ENCODE measurements around the gene ERI3.

ERI3 gene

DNA sequence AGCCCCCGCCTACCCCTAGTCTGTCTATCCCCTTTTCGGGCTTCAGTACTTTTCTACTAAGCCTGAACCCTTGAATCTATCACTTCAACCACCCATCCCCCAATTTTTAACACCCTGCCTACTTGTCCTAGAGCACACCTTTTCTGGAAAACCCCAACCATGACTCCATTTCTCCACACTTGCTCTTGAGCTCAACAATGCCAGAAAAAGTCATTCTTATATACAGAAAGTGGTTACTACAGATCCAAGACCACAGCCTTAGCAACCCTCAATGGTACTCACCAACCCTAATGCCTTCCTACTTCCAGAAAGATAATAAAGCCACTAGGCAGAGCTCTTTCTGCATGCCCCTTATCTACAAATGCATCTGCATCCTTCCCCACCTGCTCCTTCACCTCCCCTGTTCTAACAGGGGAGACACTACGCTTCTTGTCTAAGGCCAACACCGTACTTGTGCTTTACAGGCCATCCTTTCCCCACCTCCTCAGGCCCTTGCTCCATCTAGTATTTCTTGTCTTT, 100.6 kb downstream of the ERI3 start:
- Histone ChIP-seq H3K4me1 (ENCODE audit: control insufficient read depth, insufficient read depth, low read length, poor library complexity, severe bottlenecking) (no peaks in the 10 kb centered on the region), H3K4me3 (ENCODE audit: insufficient read depth, low read depth, low read length, poor library complexity, severe bottlenecking) (no peak overlapping the region), H3K27me3 (replicated peaks; ENCODE audit: control insufficient read depth, insufficient read depth, low read length, poor library complexity, severe bottlenecking) (no peaks in the 10 kb centered on the region), H3K27ac (ENCODE audit: insufficient read depth, low read length, poor library complexity, severe bottlenecking) (no peak overlapping the region), H3K36me3 (ENCODE audit: control insufficient read depth, insufficient read depth, low read length) (peaks cover 3% of the 10 kb centered on the region), H3K9me3 (ENCODE audit: control insufficient read depth, low read length) (no peaks in the 10 kb centered on the region)
- no peak for DNase-seq

DNA sequence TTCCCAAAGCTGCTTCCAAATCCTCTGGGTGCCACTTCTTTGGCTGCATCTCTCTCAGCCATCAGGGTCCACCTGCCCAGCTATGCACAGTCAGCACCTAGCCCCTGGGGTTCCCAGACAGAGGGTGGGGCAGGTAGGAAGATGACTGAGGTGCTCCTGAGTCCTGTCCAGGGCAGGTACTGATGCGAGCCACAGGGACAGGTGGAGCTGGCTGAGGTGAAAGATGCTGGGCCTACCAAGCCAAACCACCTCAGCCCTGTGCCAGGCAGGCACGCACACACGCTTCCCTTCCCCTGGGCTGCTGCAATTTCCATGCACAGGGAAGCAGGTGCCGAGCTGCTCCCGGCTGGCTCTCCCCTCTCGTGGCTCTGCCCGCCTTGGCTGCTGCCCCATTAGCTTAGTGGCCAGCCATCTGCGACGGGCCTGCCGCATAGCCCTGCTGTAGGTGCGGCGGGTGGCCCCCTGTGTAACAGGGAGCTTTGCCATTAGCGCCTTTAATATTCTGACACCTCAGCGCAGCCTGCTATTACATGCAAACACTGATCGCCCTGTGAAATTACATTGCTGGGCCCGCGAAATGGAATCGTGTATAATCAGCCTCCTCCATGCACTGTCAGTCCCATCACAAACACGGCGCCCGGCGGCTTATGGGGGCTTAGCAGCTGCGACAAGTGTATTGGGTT, 102.9 kb downstream of the ERI3 start:
- peaks cover 3% of the 10 kb centered on the region for H3K36me3 ChIP-seq (ENCODE audit: control insufficient read depth, insufficient read depth, low read length)
- H3K4me3 ChIP-seq (ENCODE audit: insufficient read depth, low read depth, low read length, poor library complexity, severe bottlenecking) = no peak overlapping the region
- no peaks in the 10 kb centered on the region for H3K27me3 ChIP-seq (replicated peaks; ENCODE audit: control insufficient read depth, insufficient read depth, low read length, poor library complexity, severe bottlenecking)
- H3K27ac ChIP-seq (ENCODE audit: insufficient read depth, low read length, poor library complexity, severe bottlenecking) = no peak overlapping the region
- no peaks in the 10 kb centered on the region for H3K4me1 ChIP-seq (ENCODE audit: control insufficient read depth, insufficient read depth, low read length, poor library complexity, severe bottlenecking)
- no peak for DNase-seq
- H3K9me3 ChIP-seq (ENCODE audit: control insufficient read depth, low read length) = no peaks in the 10 kb centered on the region

DNA sequence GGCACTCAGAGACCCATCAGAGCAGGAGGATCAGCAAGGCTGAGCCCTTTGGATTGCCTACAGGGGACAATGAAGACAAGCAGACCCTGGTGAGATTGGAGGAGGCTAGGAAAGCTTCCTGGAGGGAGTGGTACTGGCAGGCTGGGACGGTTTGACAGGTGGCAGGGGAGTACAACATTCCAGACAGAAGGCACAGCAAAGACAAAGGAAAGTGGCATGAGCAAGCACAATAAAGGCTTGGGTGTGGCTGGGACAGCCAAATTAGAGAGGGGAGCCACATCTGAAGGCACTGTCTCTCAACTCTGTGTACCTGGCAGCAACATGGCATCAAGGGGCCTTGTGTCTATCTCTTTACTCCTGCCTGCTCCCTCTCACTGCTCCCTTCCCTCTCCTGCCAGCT, 103.6 kb downstream of the ERI3 start:
- Histone ChIP-seq H3K27ac (ENCODE audit: insufficient read depth, low read length, poor library complexity, severe bottlenecking) (no peak overlapping the region), H3K9me3 (ENCODE audit: control insufficient read depth, low read length) (no peaks in the 10 kb centered on the region), H3K27me3 (replicated peaks; ENCODE audit: control insufficient read depth, insufficient read depth, low read length, poor library complexity, severe bottlenecking) (no peaks in the 10 kb centered on the region), H3K4me3 (ENCODE audit: insufficient read depth, low read depth, low read length, poor library complexity, severe bottlenecking) (no peak overlapping the region), H3K36me3 (ENCODE audit: control insufficient read depth, insufficient read depth, low read length) (peaks cover 3% of the 10 kb centered on the region), H3K4me1 (ENCODE audit: control insufficient read depth, insufficient read depth, low read length, poor library complexity, severe bottlenecking) (no peaks in the 10 kb centered on the region)
- no peak for DNase-seq

DNA sequence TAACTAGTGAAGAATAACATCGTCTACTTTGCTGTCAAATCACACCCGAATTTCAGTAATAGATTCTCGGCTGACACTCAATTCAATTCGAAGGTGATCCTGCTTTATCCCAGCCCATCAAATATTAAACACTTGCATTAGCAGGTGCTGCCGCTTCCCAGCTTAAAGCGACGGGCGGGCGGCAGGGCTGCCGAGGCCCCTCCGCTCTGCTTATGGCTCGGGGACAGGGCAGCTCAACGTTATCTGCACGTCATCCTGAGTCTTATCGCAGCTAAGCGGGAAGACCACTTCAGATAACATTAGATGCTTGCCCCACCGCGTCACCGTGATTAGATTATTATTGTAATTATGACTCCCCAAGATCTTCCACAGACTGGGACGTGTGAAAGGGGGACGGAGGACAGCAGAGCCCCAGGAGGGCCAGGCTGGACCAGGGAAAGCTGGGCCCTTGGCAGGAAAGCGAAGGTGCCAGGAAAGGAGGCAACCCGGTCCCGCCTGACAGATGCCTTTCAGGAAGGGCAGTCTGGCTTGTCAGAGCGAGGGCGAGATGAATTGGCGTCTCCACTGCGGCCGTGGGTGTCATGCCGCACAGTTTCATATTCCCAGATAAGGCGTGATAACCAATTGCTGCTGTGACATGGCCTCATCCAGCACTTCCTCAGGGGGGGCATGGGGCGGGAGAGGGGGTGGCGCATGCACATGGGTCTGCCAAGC, 104.8 kb downstream of the ERI3 start:
- Histone ChIP-seq H3K36me3 (ENCODE audit: control insufficient read depth, insufficient read depth, low read length) (peaks cover 3% of the 10 kb centered on the region), H3K4me3 (ENCODE audit: insufficient read depth, low read depth, low read length, poor library complexity, severe bottlenecking) (no peak overlapping the region), H3K27ac (ENCODE audit: insufficient read depth, low read length, poor library complexity, severe bottlenecking) (no peak overlapping the region), H3K4me1 (ENCODE audit: control insufficient read depth, insufficient read depth, low read length, poor library complexity, severe bottlenecking) (no peaks in the 10 kb centered on the region), H3K9me3 (ENCODE audit: control insufficient read depth, low read length) (no peaks in the 10 kb centered on the region), H3K27me3 (replicated peaks; ENCODE audit: control insufficient read depth, insufficient read depth, low read length, poor library complexity, severe bottlenecking) (no peaks in the 10 kb centered on the region)
- DNase-seq = no peak

DNA sequence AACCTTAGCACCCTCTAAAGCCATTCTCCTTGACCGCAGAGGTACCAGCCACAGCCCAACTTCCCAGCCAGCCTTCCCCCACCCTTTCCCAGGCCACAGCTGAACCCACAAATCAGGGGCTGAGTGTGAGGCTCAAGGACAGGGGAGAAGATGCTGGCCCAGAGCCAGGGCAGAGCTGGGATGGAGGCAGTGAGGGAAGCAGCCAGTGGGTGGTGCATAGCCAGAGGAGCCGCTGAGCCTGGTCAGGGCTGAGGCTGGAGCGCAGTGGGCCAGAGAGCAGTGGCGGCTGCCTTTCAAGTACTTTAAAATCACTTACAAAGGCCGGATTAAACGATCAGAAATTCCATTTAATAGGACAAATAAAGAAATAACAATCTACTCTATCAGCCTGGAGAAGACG, 105.5 kb downstream of the ERI3 start:
- no peaks in the 10 kb centered on the region for H3K27me3 ChIP-seq (replicated peaks; ENCODE audit: control insufficient read depth, insufficient read depth, low read length, poor library complexity, severe bottlenecking)
- H3K9me3 ChIP-seq (ENCODE audit: control insufficient read depth, low read length) = no peaks in the 10 kb centered on the region
- H3K4me1 ChIP-seq (ENCODE audit: control insufficient read depth, insufficient read depth, low read length, poor library complexity, severe bottlenecking) = no peaks in the 10 kb centered on the region
- no peak overlapping the region for H3K4me3 ChIP-seq (ENCODE audit: insufficient read depth, low read depth, low read length, poor library complexity, severe bottlenecking)
- peaks cover 3% of the 10 kb centered on the region for H3K36me3 ChIP-seq (ENCODE audit: control insufficient read depth, insufficient read depth, low read length)
- DNase-seq = no peak
- no peak overlapping the region for H3K27ac ChIP-seq (ENCODE audit: insufficient read depth, low read length, poor library complexity, severe bottlenecking)

DNA sequence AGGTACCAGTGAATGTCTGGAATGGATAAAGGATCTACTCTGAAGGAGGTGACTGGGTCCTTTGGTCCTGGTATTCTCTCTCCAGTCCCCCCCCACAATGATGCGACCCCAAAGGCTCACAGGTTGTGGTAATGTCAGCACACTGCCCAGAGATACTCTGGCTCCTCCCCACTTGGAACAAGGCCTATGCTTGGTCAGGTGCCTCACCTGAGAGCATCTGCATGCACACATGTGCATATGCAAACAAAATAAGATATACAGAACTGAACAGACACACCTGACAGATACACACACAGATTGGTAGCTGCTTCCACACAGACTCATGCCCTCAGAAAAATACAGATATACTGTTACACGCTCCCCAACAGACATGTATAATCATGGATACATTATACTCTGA, 108.3 kb downstream of the ERI3 start:
- H3K9me3 ChIP-seq (ENCODE audit: control insufficient read depth, low read length) = no peaks in the 10 kb centered on the region
- H3K27ac ChIP-seq (ENCODE audit: insufficient read depth, low read length, poor library complexity, severe bottlenecking) = no peak overlapping the region
- no peak overlapping the region for H3K4me3 ChIP-seq (ENCODE audit: insufficient read depth, low read depth, low read length, poor library complexity, severe bottlenecking)
- no peaks in the 10 kb centered on the region for H3K4me1 ChIP-seq (ENCODE audit: control insufficient read depth, insufficient read depth, low read length, poor library complexity, severe bottlenecking)
- peaks cover 5% of the 10 kb centered on the region for H3K36me3 ChIP-seq (ENCODE audit: control insufficient read depth, insufficient read depth, low read length)
- DNase-seq = no peak
- no peaks in the 10 kb centered on the region for H3K27me3 ChIP-seq (replicated peaks; ENCODE audit: control insufficient read depth, insufficient read depth, low read length, poor library complexity, severe bottlenecking)

DNA sequence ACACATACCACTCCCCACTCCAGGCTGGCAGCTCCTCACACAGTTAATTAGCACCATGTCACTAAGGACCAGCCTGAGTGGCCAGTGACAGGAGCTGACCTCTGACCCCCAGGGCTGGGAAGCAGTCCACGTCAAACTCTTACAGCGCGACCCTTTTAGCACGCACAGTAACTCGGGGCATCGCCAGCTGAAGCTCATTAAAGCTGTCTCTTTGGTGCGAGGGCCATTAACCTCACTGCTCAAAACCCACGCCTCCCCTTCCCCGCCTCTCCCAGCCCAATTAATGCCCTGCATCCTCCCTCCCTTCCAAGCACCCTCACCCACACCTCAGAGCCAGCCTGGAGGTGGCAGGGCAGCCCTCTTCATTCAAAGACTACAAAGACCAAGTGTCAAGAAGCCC, 110.1 kb downstream of the ERI3 start:
- H3K4me3 ChIP-seq (ENCODE audit: insufficient read depth, low read depth, low read length, poor library complexity, severe bottlenecking) = no peak overlapping the region
- no peak for DNase-seq
- no peak overlapping the region for H3K27ac ChIP-seq (ENCODE audit: insufficient read depth, low read length, poor library complexity, severe bottlenecking)
- no peaks in the 10 kb centered on the region for H3K4me1 ChIP-seq (ENCODE audit: control insufficient read depth, insufficient read depth, low read length, poor library complexity, severe bottlenecking)
- H3K27me3 ChIP-seq (replicated peaks; ENCODE audit: control insufficient read depth, insufficient read depth, low read length, poor library complexity, severe bottlenecking) = no peaks in the 10 kb centered on the region
- H3K9me3 ChIP-seq (ENCODE audit: control insufficient read depth, low read length) = no peaks in the 10 kb centered on the region
- H3K36me3 ChIP-seq (ENCODE audit: control insufficient read depth, insufficient read depth, low read length) = peaks cover 5% of the 10 kb centered on the region

DNA sequence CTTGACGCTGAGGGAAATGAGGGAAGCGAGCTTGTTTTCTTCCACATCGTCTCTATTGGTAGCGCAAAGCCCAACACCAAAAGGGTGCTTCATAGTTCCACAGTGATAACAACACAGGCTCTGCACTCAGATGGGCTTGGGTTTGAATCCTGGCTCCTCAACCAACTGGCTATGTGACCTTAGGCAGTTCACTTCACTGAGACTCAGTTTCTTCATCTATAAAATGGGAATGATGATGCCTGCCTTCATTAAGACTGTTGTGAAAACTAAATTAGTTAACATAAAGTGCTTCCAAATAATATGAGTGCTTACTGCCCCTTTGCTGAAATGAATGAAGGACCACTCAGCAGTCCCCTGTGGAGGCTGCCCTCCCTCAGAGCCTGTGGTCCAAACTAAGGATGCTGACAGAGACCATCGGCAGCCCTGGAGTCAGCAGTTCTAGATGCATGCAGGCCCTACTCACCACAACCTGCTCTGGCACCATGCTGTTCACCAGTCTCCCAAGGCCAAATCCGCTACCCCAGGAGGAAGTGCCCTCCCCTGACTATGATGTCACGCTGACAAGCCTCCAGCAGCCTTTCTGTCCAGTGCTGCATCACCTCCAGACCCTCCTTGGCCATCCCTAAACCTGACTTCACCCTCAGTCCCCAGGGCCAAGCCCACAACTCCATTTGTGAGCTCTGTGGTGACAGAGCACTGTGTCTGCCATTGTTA, 111.1 kb downstream of the ERI3 start:
- no peaks in the 10 kb centered on the region for H3K4me1 ChIP-seq (ENCODE audit: control insufficient read depth, insufficient read depth, low read length, poor library complexity, severe bottlenecking)
- no peak for DNase-seq
- no peak overlapping the region for H3K4me3 ChIP-seq (ENCODE audit: insufficient read depth, low read depth, low read length, poor library complexity, severe bottlenecking)
- no peaks in the 10 kb centered on the region for H3K9me3 ChIP-seq (ENCODE audit: control insufficient read depth, low read length)
- peaks cover 5% of the 10 kb centered on the region for H3K36me3 ChIP-seq (ENCODE audit: control insufficient read depth, insufficient read depth, low read length)
- H3K27ac ChIP-seq (ENCODE audit: insufficient read depth, low read length, poor library complexity, severe bottlenecking) = no peak overlapping the region
- no peaks in the 10 kb centered on the region for H3K27me3 ChIP-seq (replicated peaks; ENCODE audit: control insufficient read depth, insufficient read depth, low read length, poor library complexity, severe bottlenecking)

DNA sequence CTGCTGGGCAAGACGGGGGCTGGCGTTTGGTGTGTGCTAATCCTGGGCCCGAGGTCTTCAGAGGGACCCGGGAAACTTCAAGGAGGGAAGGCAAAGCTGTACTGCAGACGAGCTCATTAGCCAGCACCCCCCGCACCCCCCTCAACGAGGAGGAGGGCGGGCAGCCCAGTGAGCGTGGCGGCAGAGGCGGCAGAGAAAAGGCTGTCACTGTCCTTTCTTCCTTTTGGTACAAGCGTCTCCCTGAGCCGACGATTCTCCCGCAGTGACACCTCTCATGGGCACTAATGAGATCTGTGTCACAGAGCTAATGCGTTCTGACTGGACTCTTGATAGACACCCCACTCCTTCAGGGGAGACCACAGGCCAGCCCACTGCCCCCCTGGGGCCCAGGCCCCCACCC, 112.3 kb downstream of the ERI3 start:
- DNase-seq = no peak
- H3K36me3 ChIP-seq (ENCODE audit: control insufficient read depth, insufficient read depth, low read length) = peaks cover 5% of the 10 kb centered on the region
- H3K27ac ChIP-seq (ENCODE audit: insufficient read depth, low read length, poor library complexity, severe bottlenecking) = no peak overlapping the region
- no peak overlapping the region for H3K4me3 ChIP-seq (ENCODE audit: insufficient read depth, low read depth, low read length, poor library complexity, severe bottlenecking)
- no peaks in the 10 kb centered on the region for H3K27me3 ChIP-seq (replicated peaks; ENCODE audit: control insufficient read depth, insufficient read depth, low read length, poor library complexity, severe bottlenecking)
- H3K4me1 ChIP-seq (ENCODE audit: control insufficient read depth, insufficient read depth, low read length, poor library complexity, severe bottlenecking) = peaks cover 5% of the 10 kb centered on the region
- no peaks in the 10 kb centered on the region for H3K9me3 ChIP-seq (ENCODE audit: control insufficient read depth, low read length)

Measured in effector memory CD4-positive, alpha-beta T cell (primary cell).